OCI-LY3 (cell line): Measurements from ENCODE around the gene ARL3.

ENCODE experiments used
- H2AFZ ChIP-seq: fragments of 200-600, 300-600 bp; shearing (Covaris generic); 2 replicates; pipeline ENCODE4 v1.6.0; 2014; ENCODE audit warnings: antibody characterized with exemption, low read depth, low read length
- H3K27ac ChIP-seq: fragments of 200-600, 300-600 bp; sonication (generic); 2 replicates; pipeline ENCODE4 v1.5.1; 2014; ENCODE audit warnings: mild to moderate bottlenecking, low read length, moderate library complexity, mixed read lengths
- H3K27me3 ChIP-seq: fragments of 200-600, 300-600 bp; sonication (generic); 2 replicates; pipeline ENCODE4 v1.6.1; 2014; ENCODE audit warnings: low read depth, low read length, mixed read lengths
- H3K36me3 ChIP-seq: fragments of 200-600, 300-600 bp; sonication (generic); replicated peaks from 2 replicates; pipeline ENCODE3; 2014; ENCODE audit warnings: low read depth, low read length, mixed read lengths
- H3K4me1 ChIP-seq: fragments of 300-600, 200-600 bp; sonication (generic); 2 replicates; pipeline ENCODE4 v1.6.1; 2014; ENCODE audit warnings: low read length, mixed read lengths
- H3K4me2 ChIP-seq: fragments of 200-600, 300-600 bp; sonication (generic); 2 replicates; pipeline ENCODE4 v1.6.1; 2014; ENCODE audit warnings: low read length, mixed read lengths
- H3K4me3 ChIP-seq: fragments of 300-600, 200-600 bp; sonication (generic); 2 replicates; pipeline ENCODE4 v1.5.1; 2014; ENCODE audit warnings: antibody characterized with exemption, mild to moderate bottlenecking, low read length, moderate library complexity
- H3K79me2 ChIP-seq: fragments of 300-600, 200-600 bp; shearing (Covaris generic); 2 replicates; pipeline ENCODE4 v1.6.1; 2014; ENCODE audit warnings: mild to moderate bottlenecking, low read length, mixed read lengths
- H3K9ac ChIP-seq: fragments of 300-600, 200-600 bp; shearing (Covaris generic); 2 replicates; pipeline ENCODE4 v1.6.0; 2014; ENCODE audit warnings: mild to moderate bottlenecking, low read length, moderate library complexity
- H3K9me3 ChIP-seq: fragments of 200-600, 300-600 bp; shearing (Covaris generic); 2 replicates; pipeline ENCODE4 v1.6.1; 2014; ENCODE audit warnings: low read length, mixed read lengths; ENCODE audit not compliant: insufficient read depth
- H4K20me1 ChIP-seq: fragments of 200-600, 300-600 bp; sonication (generic); 2 replicates; pipeline ENCODE4 v1.6.1; 2016; ENCODE audit warnings: low read length, mixed read lengths; ENCODE audit not compliant: insufficient read depth
- CTCF ChIP-seq: fragments of 200-600, 300-600 bp; sonication (generic); IDR thresholded peaks from 2 replicates; pipeline ENCODE4 v1.5.1; 2014; ENCODE audit warnings: antibody characterized with exemption, low read length, low read depth
- EZH2phosphoT487 ChIP-seq: fragments of 200-600 bp; shearing (Covaris generic); IDR thresholded peaks from 2 replicates; pipeline ENCODE4 v1.6.1; 2018; ENCODE audit warnings: antibody characterized with exemption, mixed run types, low read depth

Gene ARL3

GRCh38 chr10:102677331-102678067, 36.7 kb downstream of the ARL3 start:
- no peak overlapping the region for H3K27ac ChIP-seq
- no peak for TF ChIP-seq EZH2phosphoT487
- TF ChIP-seq CTCF, result no peak

GRCh38 chr10:102676534-102677315, 37.5 kb downstream of the ARL3 start:
- Histone ChIP-seq H4K20me1 (no peaks in the 10 kb centered on the region), H3K9ac (no peak overlapping the region)

More at GRCh38 chr10:102677331-102678067, 36.7 kb downstream of the ARL3 start:
- peaks cover 4% of the 10 kb centered on the region for H3K36me3 ChIP-seq
- no peaks in the 10 kb centered on the region for H3K79me2 ChIP-seq
- H3K9me3 ChIP-seq, result no peaks in the 10 kb centered on the region
- no peaks in the 10 kb centered on the region for H4K20me1 ChIP-seq
- no peak overlapping the region for H3K9ac ChIP-seq
- H2AFZ ChIP-seq, result no peak overlapping the region
- H3K4me1 ChIP-seq, result peaks cover 9% of the 10 kb centered on the region
- H3K4me3 ChIP-seq, result no peak overlapping the region
- H3K4me2 ChIP-seq, result no peak overlapping the region
- H3K27me3 ChIP-seq, result no peaks in the 10 kb centered on the region

GRCh38 chr10:102675666-102676533, 38.3 kb downstream of the ARL3 start:
- H3K36me3 ChIP-seq, result no peaks in the 10 kb centered on the region
- H3K27me3 ChIP-seq, result no peaks in the 10 kb centered on the region
- no peak overlapping the region for H2AFZ ChIP-seq
- H3K79me2 ChIP-seq, result no peaks in the 10 kb centered on the region
- no peaks in the 10 kb centered on the region for H3K9me3 ChIP-seq
- TF ChIP-seq CTCF (no peak), EZH2phosphoT487 (no peak)
- no peak overlapping the region for H3K27ac ChIP-seq
- H3K4me2 ChIP-seq, result no peak overlapping the region
- peaks cover 9% of the 10 kb centered on the region for H3K4me1 ChIP-seq
- no peak overlapping the region for H3K9ac ChIP-seq
- no peaks in the 10 kb centered on the region for H4K20me1 ChIP-seq
- no peak overlapping the region for H3K4me3 ChIP-seq

More at GRCh38 chr10:102676534-102677315, 37.5 kb downstream of the ARL3 start:
- no peak overlapping the region for H2AFZ ChIP-seq
- TF ChIP-seq CTCF, result no peak
- no peak for TF ChIP-seq EZH2phosphoT487
- no peak overlapping the region for H3K4me3 ChIP-seq
- H3K27me3 ChIP-seq, result no peaks in the 10 kb centered on the region
- H3K4me2 ChIP-seq, result no peak overlapping the region
- H3K9me3 ChIP-seq, result no peaks in the 10 kb centered on the region
- H3K27ac ChIP-seq, result no peak overlapping the region
- peaks cover 2% of the 10 kb centered on the region for H3K36me3 ChIP-seq
- H3K79me2 ChIP-seq, result no peaks in the 10 kb centered on the region
- peaks cover 9% of the 10 kb centered on the region for H3K4me1 ChIP-seq
